ENCODE measurements around the gene C1QTNF6.

The C1QTNF6 gene

GRCh38 chr22:37192741-37193140 is 4.7 kb upstream of the C1QTNF6 start:
- TF ChIP-seq Cebpa-rat (IDR thresholded peaks at IDR 0.05) = no peak
- Histone ChIP-seq H3K4me1 (peaks cover 16 to 39% (median 23%) of the 10 kb centered on the region in 10 experiments), H3K4me3 (no peak overlapping the region), H4K20me1 (no peaks in the 10 kb centered on the region), H3K9me3 (replicated peaks in 1 of 11) (peaks cover 6 to 16% (median 9%) of the 10 kb centered on the region in 11 experiments; a peak in 20 of 22 replicates), H3K27me3 (no peaks in the 10 kb centered on the region), H3K4me2 (peak overlapping the region in 2 of 11 experiments; percentile 33 to 36; a peak in 1 of 22 replicates), H3K27ac (no peak overlapping the region), H3K9ac (no peak overlapping the region), H3K36me3 (no peaks in the 10 kb centered on the region)

GRCh38 chr22:37192204-37192603 is 4.2 kb upstream of the C1QTNF6 start:
- Histone ChIP-seq H3K27me3 (no peaks in the 10 kb centered on the region), H3K4me1 (peaks cover 16 to 39% (median 23%) of the 10 kb centered on the region in 10 experiments), H3K36me3 (no peaks in the 10 kb centered on the region), H3K27ac (no peak overlapping the region), H3K4me2 (no peak overlapping the region), H4K20me1 (no peaks in the 10 kb centered on the region), H3K9me3 (replicated peaks in 1 of 11) (peaks cover 6 to 16% (median 9%) of the 10 kb centered on the region in 11 experiments; a peak in 20 of 22 replicates), H3K9ac (no peak overlapping the region), H3K4me3 (no peak overlapping the region)
- TF ChIP-seq Cebpa-rat (IDR thresholded peaks at IDR 0.05) = no peak

GRCh38 chr22:37190262-37190780 is 2.3 kb upstream of the C1QTNF6 start:
- Histone ChIP-seq H3K36me3 (no peaks in the 10 kb centered on the region), H3K9ac (no peak overlapping the region), H3K27ac (no peak overlapping the region), H3K9me3 (replicated peaks in 1 of 11) (peaks cover 6 to 16% (median 9%) of the 10 kb centered on the region in 11 experiments; a peak in 20 of 22 replicates), H3K4me1 (peaks cover 35 to 46% (median 37%) of the 10 kb centered on the region in 10 experiments), H3K4me3 (no peak overlapping the region), H3K4me2 (no peak overlapping the region), H3K27me3 (no peaks in the 10 kb centered on the region), H4K20me1 (no peaks in the 10 kb centered on the region)
- TF ChIP-seq Cebpa-rat (IDR thresholded peaks at IDR 0.05) = no peak

GRCh38 chr22:37188901-37189466 is 937 bp upstream of the C1QTNF6 start:
- Histone ChIP-seq H3K4me3 (no peak overlapping the region), H3K9ac (no peak overlapping the region), H4K20me1 (no peaks in the 10 kb centered on the region; a peak in 1 of 22 replicates), H3K9me3 (replicated peaks in 1 of 11) (peaks cover 6 to 16% (median 9%) of the 10 kb centered on the region in 11 experiments; a peak in 20 of 22 replicates), H3K36me3 (no peaks in the 10 kb centered on the region), H3K27me3 (no peaks in the 10 kb centered on the region), H3K4me2 (peak overlapping the region; percentile 68 to 92 (median 86); a peak in 17 of 22 replicates), H3K27ac (no peak overlapping the region), H3K4me1 (peaks cover 43 to 51% (median 48%) of the 10 kb centered on the region in 10 experiments)
- no peak for TF ChIP-seq Cebpa-rat (IDR thresholded peaks at IDR 0.05)

- Histone ChIP-seq H3K4me3 (peak overlapping the region in 7 of 10 experiments; percentile 14 to 48 (median 19); a peak in 13 of 20 replicates), H3K36me3 (no peaks in the 10 kb centered on the region), H3K4me2 (peak overlapping the region; percentile 68 to 92 (median 86)), H3K4me1 (peaks cover 32 to 66% (median 60%) of the 10 kb centered on the region in 10 experiments), H3K9me3 (replicated peaks in 1 of 11) (peaks cover 0 to 5% (median 0%) of the 10 kb centered on the region in 11 experiments; a peak in 5 of 22 replicates), H3K9ac (peak overlapping the region; percentile 8 to 67 (median 54); a peak in 19 of 22 replicates), H4K20me1 (no peaks in the 10 kb centered on the region; a peak in 1 of 22 replicates), H3K27ac (peak overlapping the region in 10 of 11 experiments; percentile 11 to 64 (median 44); a peak in 14 of 22 replicates), H3K27me3 (no peaks in the 10 kb centered on the region)
- TF ChIP-seq Cebpa-rat (IDR thresholded peaks at IDR 0.05) = no peak
These were observed 526 bp downstream of the C1QTNF6 start for GRCh38 chr22:37187552-37187890.

GRCh38 chr22:37186997-37187522 is 987 bp downstream of the C1QTNF6 start:
- peaks cover 32 to 68% (median 60%) of the 10 kb centered on the region in 10 experiments for H3K4me1 ChIP-seq
- peak overlapping the region in 3 of 10 experiments; percentile 19 to 48 (median 47); a peak in 5 of 20 replicates for H3K4me3 ChIP-seq
- peak overlapping the region in 9 of 11 experiments; percentile 32 to 67 (median 54); a peak in 9 of 22 replicates for H3K9ac ChIP-seq
- H3K9me3 ChIP-seq (replicated peaks in 1 of 11) = 0 out of 22 replicates have a peak, but pooled peaks cover 0 to under 1% (median 0%) of the 10 kb centered on the region in 11 experiments
- peak overlapping the region; percentile 68 to 92 (median 86) for H3K4me2 ChIP-seq
- H3K36me3 ChIP-seq = no peaks in the 10 kb centered on the region
- H3K27ac ChIP-seq = peak overlapping the region in 3 of 11 experiments; percentile 42 to 64 (median 43); a peak in 4 of 22 replicates
- no peak for TF ChIP-seq Cebpa-rat (IDR thresholded peaks at IDR 0.05)
- H3K27me3 ChIP-seq = no peaks in the 10 kb centered on the region
- H4K20me1 ChIP-seq = no peaks in the 10 kb centered on the region; a peak in 1 of 22 replicates

GRCh38 chr22:37186228-37186996 is 1.6 kb downstream of the C1QTNF6 start:
- H3K9me3 ChIP-seq (replicated peaks in 1 of 11) = no peaks in the 10 kb centered on the region
- no peak overlapping the region; a peak in 1 of 22 replicates for H3K27ac ChIP-seq
- no peak for TF ChIP-seq Cebpa-rat (IDR thresholded peaks at IDR 0.05)
- peak overlapping the region; percentile 68 to 92 (median 86) for H3K4me2 ChIP-seq
- H3K4me1 ChIP-seq = peaks cover 32 to 73% (median 60%) of the 10 kb centered on the region in 10 experiments
- H4K20me1 ChIP-seq = no peaks in the 10 kb centered on the region; a peak in 1 of 22 replicates
- no peaks in the 10 kb centered on the region for H3K27me3 ChIP-seq
- no peaks in the 10 kb centered on the region for H3K36me3 ChIP-seq
- 0 out of 20 replicates have a peak overlapping the region, but pooled peaks of 1 of the 10 experiments have one; percentile 47 for H3K4me3 ChIP-seq
- peak overlapping the region in 3 of 11 experiments; percentile 32 to 54 (median 37); a peak in 2 of 22 replicates for H3K9ac ChIP-seq

- no peak for TF ChIP-seq Cebpa-rat (IDR thresholded peaks at IDR 0.05)
- H3K4me3 ChIP-seq = no peak overlapping the region
- H3K36me3 ChIP-seq = no peaks in the 10 kb centered on the region
- no peaks in the 10 kb centered on the region; a peak in 1 of 22 replicates for H4K20me1 ChIP-seq
- no peaks in the 10 kb centered on the region for H3K9me3 ChIP-seq (replicated peaks in 1 of 11)
- no peak overlapping the region for H3K9ac ChIP-seq
- H3K27me3 ChIP-seq = no peaks in the 10 kb centered on the region
- H3K4me2 ChIP-seq = peak overlapping the region in 8 of 11 experiments; percentile 68 to 92 (median 88); a peak in 15 of 22 replicates
- H3K4me1 ChIP-seq = peaks cover 32 to 76% (median 63%) of the 10 kb centered on the region in 10 experiments
- no peak overlapping the region for H3K27ac ChIP-seq
These were observed 2.3 kb downstream of the C1QTNF6 start for GRCh38 chr22:37185646-37186227.
